OCI-LY1 (cell line): ENCODE results near the gene BDH1.

ENCODE experiments used
- H2AFZ ChIP-seq: fragments of 200-600 bp; sonication (generic), shearing (Covaris generic); 2 replicates; pipeline ENCODE4 v1.6.0; 2014; ENCODE audit warnings: antibody characterized with exemption, mild to moderate bottlenecking, low read length
- H3F3A ChIP-seq: fragments of 200-600 bp; sonication (generic), shearing (Covaris generic); 2 replicates; pipeline ENCODE4 v1.6.0; 2014; ENCODE audit warnings: mild to moderate bottlenecking, antibody characterized with exemption, low read length, moderate library complexity; ENCODE audit not compliant: insufficient read depth
- H3K27ac ChIP-seq: fragments of 200-600 bp; sonication (generic); 2 replicates; pipeline ENCODE4 v1.5.1; 2014; ENCODE audit warnings: low read length, mixed run types, mild to moderate bottlenecking, low read depth; ENCODE audit not compliant: poor library complexity, severe bottlenecking
- H3K27me3 ChIP-seq: fragments of 200-600 bp; sonication (generic); 2 replicates; pipeline ENCODE4 v1.6.0; 2014; ENCODE audit warnings: antibody characterized with exemption, mild to moderate bottlenecking, low read length, moderate library complexity; ENCODE audit not compliant: insufficient read depth
- H3K36me3 ChIP-seq: fragments of 200-600 bp; sonication (generic); 2 replicates; pipeline ENCODE4 v1.6.1; 2014; ENCODE audit warnings: mild to moderate bottlenecking, antibody characterized with exemption, low read length, moderate library complexity, mixed read lengths; ENCODE audit not compliant: insufficient read depth
- H3K4me1 ChIP-seq: fragments of 200-600 bp; sonication (generic); 2 replicates; pipeline ENCODE4 v1.5.1; 2014; ENCODE audit warnings: mild to moderate bottlenecking, low read length, moderate library complexity; ENCODE audit not compliant: insufficient read depth, severe bottlenecking
- H3K4me2 ChIP-seq: fragments of 200-600 bp; sonication (generic), shearing (Covaris generic); 2 replicates; pipeline ENCODE4 v1.6.1; 2014; ENCODE audit warnings: low read length
- H3K4me3 ChIP-seq: fragments of 200-600 bp; sonication (generic); 2 replicates; pipeline ENCODE4 v1.5.1; 2014; ENCODE audit warnings: low read length, low read depth, mild to moderate bottlenecking, mixed read lengths; ENCODE audit not compliant: poor library complexity, severe bottlenecking
- H3K79me2 ChIP-seq: fragments of 200-600 bp; shearing (Covaris generic); 2 replicates; pipeline ENCODE4 v1.6.1; 2016; ENCODE audit warnings: mixed run types, low read length, mixed read lengths; ENCODE audit not compliant: insufficient read depth
- H3K9ac ChIP-seq: fragments of 200-600 bp; sonication (generic), shearing (Covaris generic); 2 replicates; pipeline ENCODE4 v1.6.1; 2014; ENCODE audit warnings: mild to moderate bottlenecking, low read length, mixed read lengths
- H3K9me2 ChIP-seq: fragments of 200-600 bp; sonication (generic), shearing (Covaris generic); 2 replicates; pipeline ENCODE4 v1.6.1; 2014; ENCODE audit warnings: low read depth, mild to moderate bottlenecking, low read length, mixed read lengths
- H3K9me3 ChIP-seq: fragments of 200-600 bp; shearing (Covaris generic); 2 replicates; pipeline ENCODE4 v1.6.1; 2014; ENCODE audit warnings: low read length, mixed read lengths
- H4K20me1 ChIP-seq: fragments of 200-600 bp; sonication (generic), shearing (Covaris generic); 2 replicates; pipeline ENCODE4 v1.6.0; 2016; ENCODE audit warnings: mild to moderate bottlenecking, low read length; ENCODE audit not compliant: insufficient read depth
- EZH2 ChIP-seq: fragments of 200-600 bp; sonication (generic), shearing (Covaris generic); IDR thresholded peaks from 2 replicates; pipeline ENCODE4 v1.8.0; 2017; ENCODE audit warnings: borderline replicate concordance, mixed run types, mild to moderate bottlenecking, antibody characterized with exemption, low read length, moderate library complexity, mixed read lengths
- TF ChIP-seq, protein P1 (sequence below): fragments of 200-600 bp; sonication (generic), shearing (Covaris generic); IDR thresholded peaks from 2 replicates; pipeline ENCODE4 v1.5.1; 2017; ENCODE audit warnings: mild to moderate bottlenecking, antibody characterized with exemption, low read length, moderate library complexity, mixed read lengths

BDH1 gene

DNA sequence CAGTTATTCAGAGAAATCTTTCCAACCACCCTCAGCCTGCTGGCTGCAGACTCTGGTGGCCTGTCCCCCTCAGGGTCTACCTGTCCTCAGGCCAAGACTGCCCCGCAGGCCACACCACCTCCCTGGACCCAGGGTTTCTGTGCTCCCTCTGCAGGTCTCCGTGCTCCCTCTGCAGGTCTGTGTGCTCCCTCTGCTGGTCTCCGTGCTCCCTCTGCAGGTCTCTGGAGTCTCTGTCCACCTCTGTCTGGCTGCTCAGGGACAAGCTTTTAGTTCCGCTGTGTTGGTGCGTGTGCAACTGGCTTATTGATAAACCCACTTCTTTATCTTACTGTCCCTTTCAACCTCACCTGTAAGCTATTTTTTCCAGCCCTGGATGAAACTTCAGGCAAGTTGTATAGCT, 30.1 kb downstream of the BDH1 start:
- Histone ChIP-seq H3K9me2 (no peaks in the 10 kb centered on the region), H3K4me2 (no peak overlapping the region), H3K27me3 (no peaks in the 10 kb centered on the region), H3K9ac (no peak overlapping the region), H4K20me1 (no peaks in the 10 kb centered on the region), H3K27ac (no peak overlapping the region), H3K36me3 (peaks cover 57% of the 10 kb centered on the region), H3K9me3 (no peaks in the 10 kb centered on the region), H2AFZ (no peak overlapping the region), H3K4me3 (no peak overlapping the region), H3F3A (no peaks in the 10 kb centered on the region), H3K79me2 (no peaks in the 10 kb centered on the region), H3K4me1 (no peaks in the 10 kb centered on the region)
- TF ChIP-seq EZH2: no peak
- TF ChIP-seq, protein P1, sequence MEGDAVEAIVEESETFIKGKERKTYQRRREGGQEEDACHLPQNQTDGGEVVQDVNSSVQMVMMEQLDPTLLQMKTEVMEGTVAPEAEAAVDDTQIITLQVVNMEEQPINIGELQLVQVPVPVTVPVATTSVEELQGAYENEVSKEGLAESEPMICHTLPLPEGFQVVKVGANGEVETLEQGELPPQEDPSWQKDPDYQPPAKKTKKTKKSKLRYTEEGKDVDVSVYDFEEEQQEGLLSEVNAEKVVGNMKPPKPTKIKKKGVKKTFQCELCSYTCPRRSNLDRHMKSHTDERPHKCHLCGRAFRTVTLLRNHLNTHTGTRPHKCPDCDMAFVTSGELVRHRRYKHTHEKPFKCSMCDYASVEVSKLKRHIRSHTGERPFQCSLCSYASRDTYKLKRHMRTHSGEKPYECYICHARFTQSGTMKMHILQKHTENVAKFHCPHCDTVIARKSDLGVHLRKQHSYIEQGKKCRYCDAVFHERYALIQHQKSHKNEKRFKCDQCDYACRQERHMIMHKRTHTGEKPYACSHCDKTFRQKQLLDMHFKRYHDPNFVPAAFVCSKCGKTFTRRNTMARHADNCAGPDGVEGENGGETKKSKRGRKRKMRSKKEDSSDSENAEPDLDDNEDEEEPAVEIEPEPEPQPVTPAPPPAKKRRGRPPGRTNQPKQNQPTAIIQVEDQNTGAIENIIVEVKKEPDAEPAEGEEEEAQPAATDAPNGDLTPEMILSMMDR: peak; percentile 34; the same call in 1 of the 2 replicates

DNA sequence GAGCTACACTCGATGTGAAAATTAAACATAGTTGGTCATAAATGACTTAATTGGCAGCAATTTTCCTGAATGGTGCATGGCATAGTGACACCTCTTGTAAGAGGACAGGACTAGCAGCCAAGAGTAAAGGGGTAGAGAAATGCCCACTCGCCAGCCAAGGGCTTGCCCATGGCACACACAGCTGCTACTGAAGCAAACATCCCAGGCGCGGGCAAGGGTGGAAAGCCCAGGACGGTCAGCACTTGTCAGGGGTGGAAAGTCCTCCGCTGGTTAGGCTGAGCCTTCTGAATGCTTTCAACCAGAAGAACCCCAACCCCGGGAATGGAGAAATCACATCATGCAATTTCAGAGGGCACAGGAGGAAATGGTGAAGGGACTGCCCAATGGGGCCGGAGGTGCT, 31.6 kb downstream of the BDH1 start:
- TF ChIP-seq, protein P1: no peak
- TF ChIP-seq EZH2: no peak
- Histone ChIP-seq H2AFZ (no peak overlapping the region), H3K9me2 (no peaks in the 10 kb centered on the region), H3F3A (0 out of 2 replicates have a peak, but pooled peaks cover under 1% of the 10 kb centered on the region), H3K79me2 (no peaks in the 10 kb centered on the region), H3K4me1 (no peaks in the 10 kb centered on the region), H3K36me3 (peaks cover 47% of the 10 kb centered on the region; the same call in 1 of the 2 replicates), H3K4me3 (no peak overlapping the region), H3K4me2 (no peak overlapping the region), H3K27me3 (no peaks in the 10 kb centered on the region), H3K9ac (no peak overlapping the region), H3K27ac (no peak overlapping the region), H3K9me3 (no peaks in the 10 kb centered on the region), H4K20me1 (no peaks in the 10 kb centered on the region)

DNA sequence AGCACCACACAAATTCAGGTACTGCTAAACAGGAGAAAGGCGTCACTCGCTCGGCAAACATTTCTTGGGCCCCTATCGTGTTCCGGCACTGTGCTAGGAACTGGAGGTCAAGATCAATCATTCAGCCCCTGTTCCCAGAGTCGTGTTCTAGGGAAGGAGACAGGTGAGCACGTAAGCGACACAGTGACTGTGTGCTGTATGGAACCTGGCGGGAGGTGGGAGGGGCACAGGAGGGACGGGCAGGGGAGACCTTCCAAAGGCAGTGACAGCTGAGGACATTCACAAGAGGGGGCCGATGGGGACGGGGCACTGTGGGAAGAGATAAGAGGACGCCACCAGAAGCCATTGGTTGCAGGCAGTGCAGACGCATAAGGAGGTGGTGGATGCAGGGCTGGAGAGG, 32.2 kb downstream of the BDH1 start:
- H3K9ac ChIP-seq: no peak overlapping the region
- H3K9me3 ChIP-seq: no peaks in the 10 kb centered on the region
- H4K20me1 ChIP-seq: no peaks in the 10 kb centered on the region
- no peaks in the 10 kb centered on the region for H3K9me2 ChIP-seq
- H3K36me3 ChIP-seq: peaks cover 44% of the 10 kb centered on the region; the same call in 1 of the 2 replicates
- H3K4me3 ChIP-seq: no peak overlapping the region
- no peak overlapping the region for H3K4me2 ChIP-seq
- no peak overlapping the region for H3K27ac ChIP-seq
- TF ChIP-seq, protein P1: no peak
- no peak for TF ChIP-seq EZH2
- no peak overlapping the region for H2AFZ ChIP-seq
- no peaks in the 10 kb centered on the region for H3K27me3 ChIP-seq
- no peaks in the 10 kb centered on the region for H3K4me1 ChIP-seq
- H3F3A ChIP-seq: 0 out of 2 replicates have a peak, but pooled peaks cover 5% of the 10 kb centered on the region
- no peaks in the 10 kb centered on the region for H3K79me2 ChIP-seq
